HepG2 (cell line): ENCODE results near the gene PSMA2. TPM values are rescaled to one million over a fixed set of nuclear protein-coding genes. Genes with fewer than 3 reads are reported as not detected.

Source experiments
- CBX1 ChIP-seq: IDR thresholded peaks from one replicate; pipeline ENCODE4 v1.6.1; 2016; ENCODE audit warnings: antibody characterized with exemption, low read depth
- DR1 ChIP-seq: sonication (generic); formaldehyde crosslinking; IDR thresholded peaks from 2 replicates; pipeline ENCODE4 v1.8.0; 2021; ENCODE audit warnings: mild to moderate bottlenecking, missing genetic modification reagents, inconsistent platforms
- ETV5 ChIP-seq: IDR thresholded peaks from 2 replicates; pipeline ENCODE4 v1.6.1; 2018; ENCODE audit warnings: missing biosample characterization, missing genetic modification reagents, inconsistent platforms, borderline replicate concordance
- GTF3A ChIP-seq: sonication (generic); formaldehyde crosslinking; conservative IDR thresholded peaks from 2 replicates; pipeline ENCODE4 v1.4.0; 2020; ENCODE audit warnings: mild to moderate bottlenecking, missing genetic modification reagents
- HOXA3 ChIP-seq: sonication (generic); formaldehyde crosslinking; IDR thresholded peaks from 2 replicates; pipeline ENCODE4 v1.5.0; 2020; ENCODE audit warnings: missing genetic modification reagents
- HOXA5 ChIP-seq: sonication (generic); formaldehyde crosslinking; IDR thresholded peaks from 2 replicates; pipeline ENCODE4 v1.4.0; 2020; ENCODE audit warnings: missing genetic modification reagents
- NCOA1 ChIP-seq: sonication (generic); formaldehyde crosslinking; IDR thresholded peaks from 2 replicates; pipeline ENCODE4 v1.9.0; 2021; ENCODE audit warnings: missing genetic modification reagents
- NFKB2 ChIP-seq: sonication (generic); formaldehyde crosslinking; IDR thresholded peaks from 2 replicates; pipeline ENCODE4 v1.4.0; 2020; ENCODE audit warnings: missing genetic modification reagents, borderline replicate concordance
- REPIN1 ChIP-seq: sonication (generic); formaldehyde crosslinking; IDR thresholded peaks from 2 replicates; pipeline ENCODE4 v1.8.0; 2022; ENCODE audit warnings: missing genetic modification reagents, low read depth, mild to moderate bottlenecking, borderline replicate concordance
- SMAD9 ChIP-seq: sonication (generic); formaldehyde crosslinking; IDR thresholded peaks from 2 replicates; pipeline ENCODE4 v1.5.1; 2020; ENCODE audit warnings: mild to moderate bottlenecking, missing genetic modification reagents
- SMYD3 ChIP-seq: sonication (generic); formaldehyde crosslinking; IDR thresholded peaks from 2 replicates; pipeline ENCODE4 v1.8.1; 2023; ENCODE audit warnings: mild to moderate bottlenecking, missing genetic modification reagents
- TBP ChIP-seq: sonication (generic); formaldehyde crosslinking; IDR thresholded peaks from 2 replicates; pipeline ENCODE4 v1.5.0; 2020; ENCODE audit warnings: missing genetic modification reagents
- TEAD2 ChIP-seq: sonication (generic); formaldehyde crosslinking; IDR thresholded peaks from 2 replicates; pipeline ENCODE4 v1.9.0; 2021; ENCODE audit warnings: missing genetic modification reagents
- THYN1 ChIP-seq: sonication (generic); formaldehyde crosslinking; IDR thresholded peaks from 2 replicates; pipeline ENCODE4 v1.8.1; 2023; ENCODE audit warnings: low read depth, mild to moderate bottlenecking, moderate library complexity, missing genetic modification reagents, borderline replicate concordance
- TMF1 ChIP-seq: sonication (generic); formaldehyde crosslinking; IDR thresholded peaks from 2 replicates; pipeline ENCODE4 v1.8.1; 2022; ENCODE audit warnings: low read depth, missing genetic modification reagents
- ZMYM4 ChIP-seq: sonication (generic); formaldehyde crosslinking; IDR thresholded peaks from 2 replicates; pipeline ENCODE4 v1.8.1; 2023; ENCODE audit warnings: mild to moderate bottlenecking, missing genetic modification reagents
- ZNF180 ChIP-seq: sonication (generic); formaldehyde crosslinking; IDR thresholded peaks from 2 replicates; pipeline ENCODE4 v1.4.0; 2020; ENCODE audit warnings: low read depth, missing genetic modification reagents, borderline replicate concordance
- ZNF337 ChIP-seq: sonication (generic); formaldehyde crosslinking; IDR thresholded peaks from 2 replicates; pipeline ENCODE4 v1.5.1; 2020; ENCODE audit warnings: missing genetic modification reagents, low read depth, mild to moderate bottlenecking, borderline replicate concordance
- ZNF557 ChIP-seq: sonication (generic); formaldehyde crosslinking; IDR thresholded peaks from 2 replicates; pipeline ENCODE4 v1.4.0; 2020; ENCODE audit warnings: missing genetic modification reagents
- polyA plus RNA-seq, 8 experiments: library from polyadenylated mRNA; depleted of rRNA in 3 of 8; stranded (reverse) in 7 of 8; unstranded in 1 of 8; fragments of >200 nt; fragmentation: Illumina TruSeq in 4 of 8; extraction: Trizol in 4 of 8; gene quantifications; 2 replicates each; pipeline versions ENCODE4 v1.2.1 to v1.2.3, GENCODE V29; 2011 to 2016; ENCODE audit warnings: low read depth in 4 of 8, missing spikeins in 1 of 8, mixed read lengths in 1 of 8; ENCODE audit not compliant: insufficient read depth in 1 of 8
- total RNA-seq, 5 experiments: library from RNA; depleted of rRNA; stranded (reverse); fragments of >200 nt; fragmentation: Illumina TruSeq; extraction: Trizol; gene quantifications; 2 replicates each; pipeline ENCODE4 v1.2.3, GENCODE V29; 2016; ENCODE audit warnings: low read depth in 1 of 5
- TF ChIP-seq, protein P1 (sequence below): conservative IDR thresholded peaks from 2 replicates; pipeline ENCODE4 v1.6.1; 2018; ENCODE audit warnings: missing genetic modification reagents
- TF ChIP-seq, protein P2 (sequence below): IDR thresholded peaks from 2 replicates; pipeline ENCODE4 v1.6.1; 2016; ENCODE audit warnings: low read depth
- TF ChIP-seq, protein P3 (sequence below): sonication (generic); formaldehyde crosslinking; IDR thresholded peaks from 2 replicates; pipeline ENCODE4 v1.5.1; 2020; ENCODE audit warnings: missing genetic modification reagents, mild to moderate bottlenecking, borderline replicate concordance
- TF ChIP-seq, protein P4 (sequence below): sonication (generic); formaldehyde crosslinking; IDR thresholded peaks from 2 replicates; pipeline ENCODE4 v1.5.0; 2020; ENCODE audit warnings: missing genetic modification reagents, mild to moderate bottlenecking, borderline replicate concordance

Gene PSMA2
- total and polyA plus RNA-seq, 2 of the 13 experiments (the other 11 are each of a cell fraction or from before 2014, with no cell fraction given) = 125 to 266 TPM

DNA sequence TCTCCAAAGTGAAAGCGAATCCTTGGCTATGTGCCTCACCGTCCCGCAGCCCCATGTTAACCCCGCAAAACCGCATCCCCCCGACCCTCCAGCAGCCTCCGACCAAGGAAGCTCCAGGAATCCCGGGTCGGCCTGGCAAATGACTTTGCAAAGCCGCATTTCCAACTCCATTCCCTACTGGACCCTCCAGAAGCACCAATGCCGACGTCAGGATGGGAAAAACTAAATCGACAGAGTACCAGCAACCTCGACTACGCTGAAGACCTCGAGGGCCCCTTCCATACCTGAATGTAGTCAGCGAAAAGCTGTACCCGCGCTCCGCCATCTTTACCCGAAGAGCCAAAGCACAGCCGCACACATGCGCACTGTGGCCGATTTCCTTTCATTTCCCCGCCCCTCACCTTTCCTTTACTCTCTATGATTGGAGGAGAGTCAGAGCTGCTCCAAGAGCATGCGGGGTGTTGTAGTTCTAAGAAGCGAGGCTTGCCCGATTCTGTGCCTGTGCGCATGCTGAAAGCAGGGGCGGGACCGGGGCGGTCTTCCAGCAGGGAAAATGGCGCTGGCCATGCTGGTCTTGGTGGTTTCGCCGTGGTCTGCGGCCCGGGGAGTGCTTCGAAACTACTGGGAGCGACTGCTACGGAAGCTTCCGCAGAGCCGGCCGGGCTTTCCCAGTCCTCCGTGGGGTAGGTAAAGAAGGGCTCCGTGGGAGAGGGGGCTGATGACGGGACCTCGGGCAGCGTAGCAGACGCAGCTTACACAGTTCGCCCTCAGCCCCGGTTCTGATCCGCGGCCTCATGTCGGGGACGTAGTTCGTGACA, at the start of gene PSMA2, which contains the start of gene MRPL32 (continued):
- TF ChIP-seq, protein P1, sequence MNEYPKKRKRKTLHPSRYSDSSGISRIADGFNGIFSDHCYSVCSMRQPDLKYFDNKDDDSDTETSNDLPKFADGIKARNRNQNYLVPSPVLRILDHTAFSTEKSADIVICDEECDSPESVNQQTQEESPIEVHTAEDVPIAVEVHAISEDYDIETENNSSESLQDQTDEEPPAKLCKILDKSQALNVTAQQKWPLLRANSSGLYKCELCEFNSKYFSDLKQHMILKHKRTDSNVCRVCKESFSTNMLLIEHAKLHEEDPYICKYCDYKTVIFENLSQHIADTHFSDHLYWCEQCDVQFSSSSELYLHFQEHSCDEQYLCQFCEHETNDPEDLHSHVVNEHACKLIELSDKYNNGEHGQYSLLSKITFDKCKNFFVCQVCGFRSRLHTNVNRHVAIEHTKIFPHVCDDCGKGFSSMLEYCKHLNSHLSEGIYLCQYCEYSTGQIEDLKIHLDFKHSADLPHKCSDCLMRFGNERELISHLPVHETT (CRISPR knock-in tag) = peak; percentile 19; the same call in 1 of the 2 replicates
- TF ChIP-seq, protein P2, sequence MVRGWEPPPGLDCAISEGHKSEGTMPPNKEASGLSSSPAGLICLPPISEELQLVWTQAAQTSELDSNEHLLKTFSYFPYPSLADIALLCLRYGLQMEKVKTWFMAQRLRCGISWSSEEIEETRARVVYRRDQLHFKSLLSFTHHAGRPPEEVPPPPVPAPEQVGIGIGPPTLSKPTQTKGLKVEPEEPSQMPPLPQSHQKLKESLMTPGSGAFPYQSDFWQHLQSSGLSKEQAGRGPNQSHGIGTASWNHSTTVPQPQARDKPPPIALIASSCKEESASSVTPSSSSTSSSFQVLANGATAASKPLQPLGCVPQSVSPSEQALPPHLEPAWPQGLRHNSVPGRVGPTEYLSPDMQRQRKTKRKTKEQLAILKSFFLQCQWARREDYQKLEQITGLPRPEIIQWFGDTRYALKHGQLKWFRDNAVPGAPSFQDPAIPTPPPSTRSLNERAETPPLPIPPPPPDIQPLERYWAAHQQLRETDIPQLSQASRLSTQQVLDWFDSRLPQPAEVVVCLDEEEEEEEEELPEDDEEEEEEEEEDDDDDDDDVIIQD = no peak
- TF ChIP-seq TEAD2 (no peak), SMYD3 (CRISPR knock-in tag) (no peak), THYN1 (CRISPR knock-in tag) (no peak), NCOA1 (CRISPR knock-in tag) (no peak), GTF3A (CRISPR knock-in tag) (no peak), CBX1 (no peak), TMF1 (CRISPR knock-in tag) (0 out of 2 replicates have a peak, but pooled peaks have one; percentile 22), HOXA3 (CRISPR knock-in tag) (peak; percentile 34), ZNF557 (CRISPR knock-in tag) (no peak), DR1 (peak; percentile 57; the same call in 1 of the 2 replicates), SMAD9 (CRISPR knock-in tag) (no peak; the same call in 1 of the 2 replicates), TBP (CRISPR knock-in tag) (no peak), ZNF337 (CRISPR knock-in tag) (no peak), NFKB2 (CRISPR knock-in tag) (peak; percentile 73; the same call in 1 of the 2 replicates), HOXA5 (CRISPR knock-in tag) (no peak), ZMYM4 (peak; percentile 60), ZNF180 (no peak), REPIN1 (CRISPR knock-in tag) (no peak), ETV5 (no peak)
- TF ChIP-seq, protein P3, sequence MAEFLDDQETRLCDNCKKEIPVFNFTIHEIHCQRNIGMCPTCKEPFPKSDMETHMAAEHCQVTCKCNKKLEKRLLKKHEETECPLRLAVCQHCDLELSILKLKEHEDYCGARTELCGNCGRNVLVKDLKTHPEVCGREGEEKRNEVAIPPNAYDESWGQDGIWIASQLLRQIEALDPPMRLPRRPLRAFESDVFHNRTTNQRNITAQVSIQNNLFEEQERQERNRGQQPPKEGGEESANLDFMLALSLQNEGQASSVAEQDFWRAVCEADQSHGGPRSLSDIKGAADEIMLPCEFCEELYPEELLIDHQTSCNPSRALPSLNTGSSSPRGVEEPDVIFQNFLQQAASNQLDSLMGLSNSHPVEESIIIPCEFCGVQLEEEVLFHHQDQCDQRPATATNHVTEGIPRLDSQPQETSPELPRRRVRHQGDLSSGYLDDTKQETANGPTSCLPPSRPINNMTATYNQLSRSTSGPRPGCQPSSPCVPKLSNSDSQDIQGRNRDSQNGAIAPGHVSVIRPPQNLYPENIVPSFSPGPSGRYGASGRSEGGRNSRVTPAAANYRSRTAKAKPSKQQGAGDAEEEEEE (CRISPR knock-in tag) = no peak
- TF ChIP-seq, protein P4, sequence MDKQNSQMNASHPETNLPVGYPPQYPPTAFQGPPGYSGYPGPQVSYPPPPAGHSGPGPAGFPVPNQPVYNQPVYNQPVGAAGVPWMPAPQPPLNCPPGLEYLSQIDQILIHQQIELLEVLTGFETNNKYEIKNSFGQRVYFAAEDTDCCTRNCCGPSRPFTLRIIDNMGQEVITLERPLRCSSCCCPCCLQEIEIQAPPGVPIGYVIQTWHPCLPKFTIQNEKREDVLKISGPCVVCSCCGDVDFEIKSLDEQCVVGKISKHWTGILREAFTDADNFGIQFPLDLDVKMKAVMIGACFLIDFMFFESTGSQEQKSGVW (CRISPR knock-in tag) = no peak
